GM12878 (cell line): ENCODE results near the gene KAZN.

ENCODE experiments used
- ATF2 ChIP-seq: IDR thresholded peaks from 2 replicates; pipeline ENCODE4 v1.6.1; 2012; ENCODE audit warnings: low read length, inconsistent platforms
- CEBPB ChIP-seq, 2 experiments: fragments of 150-350 bp in 1 of 2; IDR thresholded peaks; 2 replicates each; pipeline ENCODE4 v1.6.1; 2012 to 2014; ENCODE audit warnings: low read depth in 2 of 2, low read length in 2 of 2, borderline replicate concordance in 1 of 2, inconsistent platforms in 1 of 2
- CTCF ChIP-seq, 3 experiments: IDR thresholded peaks in 2 of 3; conservative IDR thresholded peaks in 1 of 3; 2 replicates each; pipeline ENCODE4 v1.5.1; 2011; ENCODE audit warnings: low read depth in 3 of 3, low read length in 3 of 3, mild to moderate bottlenecking in 3 of 3, control low read depth in 2 of 3, moderate library complexity in 2 of 3, inconsistent platforms in 1 of 3, mixed read lengths in 1 of 3; ENCODE audit not compliant: control insufficient read depth in 2 of 3, insufficient read depth in 1 of 3; ENCODE audit errors: extremely low read depth in 1 of 3
- ELK1 ChIP-seq: IDR thresholded peaks from 2 replicates; pipeline ENCODE4 v1.6.1; 2012; ENCODE audit warnings: low read depth, low read length, improper control_type of control experiment
- FOS ChIP-seq: IDR thresholded peaks from 3 replicates; pipeline ENCODE4 v1.6.1; 2011; ENCODE audit warnings: borderline replicate concordance; ENCODE audit not compliant: insufficient read length; ENCODE audit errors: extremely low read depth
- LARP7 ChIP-seq: fragments of 450-650 bp; IDR thresholded peaks from 2 replicates; pipeline ENCODE4 v1.6.1; 2017; ENCODE audit warnings: mild to moderate bottlenecking
- MXI1 ChIP-seq: fragments of 150-350 bp; IDR thresholded peaks from 2 replicates; pipeline ENCODE4 v1.6.1; 2011; ENCODE audit warnings: low read depth, mild to moderate bottlenecking, inconsistent platforms, low read length, improper control_type of control experiment
- POLR2A ChIP-seq: IDR thresholded peaks from 2 replicates; pipeline ENCODE4 v1.6.1; 2011; ENCODE audit warnings: low read depth, mild to moderate bottlenecking, low read length
- POLR2AphosphoS5 ChIP-seq: IDR thresholded peaks from 2 replicates; pipeline ENCODE4 v1.6.1; 2011; ENCODE audit warnings: mild to moderate bottlenecking, low read length, inconsistent platforms
- POU2F2 ChIP-seq: IDR thresholded peaks from 3 replicates; pipeline ENCODE4 v1.6.1; 2011; ENCODE audit warnings: low read depth, mild to moderate bottlenecking, low read length, borderline replicate concordance
- RCOR1 ChIP-seq: conservative IDR thresholded peaks from 2 replicates; pipeline ENCODE4 v1.6.1; 2012; ENCODE audit warnings: low read depth, low read length, improper control_type of control experiment
- SREBF1 ChIP-seq: IDR thresholded peaks from 2 replicates; pipeline ENCODE4 v1.6.1; 2012; ENCODE audit warnings: mild to moderate bottlenecking, low read length
- TAF1 ChIP-seq: IDR thresholded peaks from 2 replicates; pipeline ENCODE4 v1.6.1; 2011; ENCODE audit warnings: mild to moderate bottlenecking, low read depth, low read length, borderline replicate concordance

GRCh38 chr1:14786109-14786675 lies 187.7 kb downstream of the KAZN start:
- TF ChIP-seq CTCF (IDR thresholded peaks at IDR 0.05 in 2 of 3, conservative IDR thresholded peaks at IDR 0.05 in 1 of 3; ENCODE audit: control insufficient read depth in 2 of 3, extremely low read depth in 1 of 3, insufficient read depth in 1 of 3, low read depth in 3 of 3, low read length in 3 of 3) (no peak), POU2F2 (no peak), MXI1 (no peak), FOS (no peak), SREBF1 (no peak), ATF2 (no peak), POLR2AphosphoS5 (no peak), CEBPB (IDR thresholded peaks at IDR 0.05; ENCODE audit: borderline replicate concordance in 1 of 2, low read depth in 2 of 2, low read length in 2 of 2) (no peak), POLR2A (no peak), TAF1 (no peak), ELK1 (no peak), LARP7 (no peak), RCOR1 (no peak)
